Vagina (tissue), 2 donors: ENCODE results near the gene RASGRP2.

Source experiments
- CTCF ChIP-seq, 3 experiments: fragments of 450-650 bp in 2 of 3; fragments of 200-600 bp in 1 of 3; sonication (generic) in 1 of 3; IDR thresholded peaks; one replicate each; pipeline ENCODE4 v1.5.1; 2017 to 2019; ENCODE audit warnings: antibody characterized with exemption in 3 of 3, mild to moderate bottlenecking in 2 of 3, moderate library complexity in 2 of 3
- POLR2AphosphoS5 ChIP-seq, 2 donors: sonication (generic); formaldehyde crosslinking; IDR thresholded peaks; one replicate each; pipeline ENCODE4 v1.9.0; 2017; ENCODE audit warnings: antibody characterized with exemption in 2 of 2, mild to moderate bottlenecking in 2 of 2, low read depth in 1 of 2; ENCODE audit not compliant: insufficient read depth in 1 of 2

GRCh38 chr11:64777449-64778222, 33.7 kb upstream of the RASGRP2 start:
- TF ChIP-seq CTCF (IDR thresholded peaks at IDR 0.05) (no peak), POLR2AphosphoS5 (IDR thresholded peaks at IDR 0.05; ENCODE audit: insufficient read depth in 1 of 2, low read depth in 1 of 2) (peak in 1 of 2 donors; percentile 53)
